Adrenal gland (tissue), 12 donors: ENCODE results near the gene SLC43A1. TPM values are rescaled to one million over a fixed set of nuclear protein-coding genes. Genes with fewer than 3 reads are reported as not detected.

ENCODE experiments used
- DNase-seq, 7 donors: peaks; one replicate each; pipeline ENCODE4 v3.0.0-alpha.2; 2019 to 2020
- H3K27ac ChIP-seq, 5 donors: fragments of 200-600 bp; sonication (generic) in 4 of 5; 1 replicate in 3 of 5; 2 replicates in 2 of 5; pipeline versions ENCODE4 v1.5.1 to v1.8.0; 2016 to 2020; ENCODE audit warnings: mild to moderate bottlenecking in 1 of 5
- H3K27me3 ChIP-seq: fragments of 200-600 bp; 2 replicates; pipeline ENCODE4 v1.8.0; 2021
- H3K36me3 ChIP-seq, 2 donors: fragments of 200-600 bp; replicated peaks in 1 of 2; 1 replicate in 1 of 2; 2 replicates in 1 of 2; pipeline versions ENCODE4 v1.5.1 to v1.8.0; 2018 to 2022
- H3K4me1 ChIP-seq, 2 donors: fragments of 200-600 bp; replicated peaks in 1 of 2; 1 replicate in 1 of 2; 2 replicates in 1 of 2; pipeline versions ENCODE4 v1.5.1 to v1.8.0; 2018 to 2021
- H3K4me3 ChIP-seq, 4 donors: fragments of 200-600 bp; sonication (generic) in 3 of 4; one replicate each; pipeline ENCODE4 v1.5.1; 2016 to 2018
- H3K9me3 ChIP-seq, 3 donors: fragments of 200-600 bp; sonication (generic) in 1 of 3; replicated peaks in 1 of 3; 1 replicate in 2 of 3; 2 replicates in 1 of 3; pipeline versions ENCODE4 v1.5.1 to v1.8.0; 2016 to 2021
- CTCF ChIP-seq, 6 experiments: fragments of 450-650 bp in 4 of 6; fragments of 200-600 bp in 2 of 6; sonication (generic) in 1 of 6; IDR thresholded peaks; 1 replicate in 5 of 6; 2 replicates in 1 of 6; pipeline versions ENCODE4 v1.5.1 to v1.8.0; 2016 to 2021; ENCODE audit warnings: antibody characterized with exemption in 6 of 6, mild to moderate bottlenecking in 2 of 6, moderate library complexity in 1 of 6
- POLR2A ChIP-seq, 2 donors: fragments of 450-650 bp; IDR thresholded peaks; one replicate each; pipeline ENCODE4 v1.6.1; 2017; ENCODE audit warnings: antibody characterized with exemption in 2 of 2, mild to moderate bottlenecking in 2 of 2, moderate library complexity in 1 of 2
- WGBS, 4 donors: extraction: QIAGEN DNeasy Blood & Tissue Kit in 2 of 4; methylation state at CpG; one replicate each; pipeline versions ENCODE4 v1.1.5 to v1.1.7; 2013 to 2017; 5-methylcytosine and 5-hydroxymethylcytosine counted together
- intact Hi-C, 2 donors: fragments of 100-400 bp; cut with DNase I; formaldehyde crosslinking; loops; one replicate each; pipeline versions ENCODE4 v1.14.1 to v1.15.0; 2022 to 2023
- polyA plus RNA-seq, 3 donors: library from polyadenylated mRNA; stranded (reverse); fragments of 200-250 nt in 2 of 3; fragments of 350-450 nt in 1 of 3; fragmentation: Illumina TruSeq in 1 of 3; extraction: RNeasy Lipid Tissue Mini Kit (QIAGEN cat#74804) in 1 of 3; gene quantifications; one replicate each; pipeline ENCODE4 v1.2.3, GENCODE V29; 2013 to 2014
- total RNA-seq, 9 donors: library from RNA; depleted of rRNA in 4 of 9; stranded (reverse); fragments of >200 nt in 4 of 9; fragments of 120-200 nt in 1 of 9; fragmentation: NEBNext Ultra II Directional in 1 of 9; extraction: Animal tissue kit (Norgen Biotek cat#: 25700) in 1 of 9; gene quantifications; one replicate each; pipeline versions ENCODE4 v1.1.0 to v1.2.4, GENCODE V29; 2013 to 2023
- donor health status: healthy with polysubstance abuse.
- donor health status: Bipolar disorder and iron deficiency.
- donor health status: DM: yes; HTN: yes; CAD: no.
- donor health status: DM: no; HTN: no; CAD: no.
- donor health status: DM: no; HTN: no; CAD: no.
- donor health status: DM: yes; HTN: yes; CAD: no.

The SLC43A1 gene
- total and polyA plus RNA-seq, 12 donors = 3.8 to 32.3 (median 22.9) TPM

- H3K4me1 ChIP-seq = peaks cover 7 to 14% of the 10 kb centered on the region in 2 donors
- no peak overlapping the region for H3K27ac ChIP-seq
- no peaks in the 10 kb centered on the region for H3K27me3 ChIP-seq
- intact Hi-C loops = no loop called here
- no peaks in the 10 kb centered on the region for H3K9me3 ChIP-seq
- H3K4me3 ChIP-seq = no peak overlapping the region
- TF ChIP-seq POLR2A (IDR thresholded peaks at IDR 0.05) (no peak), CTCF (IDR thresholded peaks at IDR 0.05) (no peak)
- DNase-seq = no peak
- no peaks in the 10 kb centered on the region for H3K36me3 ChIP-seq
- 90 to 92% (median 91%) methylated on average over 12 of the region's 12 CpGs for WGBS, 4 donors
These were observed 2.7 kb downstream of the SLC43A1 start for GRCh38 chr11:57512646-57513451.

- H3K27me3 ChIP-seq = no peaks in the 10 kb centered on the region
- peaks cover 7 to 14% of the 10 kb centered on the region in 2 donors for H3K4me1 ChIP-seq
- 84 to 99% (median 96%) methylated on average over 6 of the region's 6 CpGs for WGBS, 4 donors
- intact Hi-C loops = no loop called here
- H3K4me3 ChIP-seq = no peak overlapping the region
- TF ChIP-seq POLR2A (IDR thresholded peaks at IDR 0.05) = no peak
- no peak for TF ChIP-seq CTCF (IDR thresholded peaks at IDR 0.05)
- no peaks in the 10 kb centered on the region for H3K36me3 ChIP-seq
- H3K9me3 ChIP-seq = no peaks in the 10 kb centered on the region
- no peak overlapping the region for H3K27ac ChIP-seq
- no peak for DNase-seq
These were observed 3.6 kb downstream of the SLC43A1 start for GRCh38 chr11:57511741-57512430.

GRCh38 chr11:57508341-57509170 is 6.9 kb downstream of the SLC43A1 start:
- intact Hi-C loops = no loop called here
- Histone ChIP-seq H3K4me1 (no peaks in the 10 kb centered on the region), H3K36me3 (no peaks in the 10 kb centered on the region), H3K9me3 (no peaks in the 10 kb centered on the region), H3K27me3 (no peaks in the 10 kb centered on the region), H3K27ac (no peak overlapping the region), H3K4me3 (no peak overlapping the region)
- 71 to 82% (median 74%) methylated on average over 7 of the region's 7 CpGs for WGBS, 4 donors
- TF ChIP-seq POLR2A (IDR thresholded peaks at IDR 0.05) (no peak), CTCF (IDR thresholded peaks at IDR 0.05) (no peak)
- no peak for DNase-seq

- 60 to 86% (median 75%) methylated on average over 1 of the region's 1 CpG for WGBS, 4 donors
- DNase-seq = no peak
- no peaks in the 10 kb centered on the region for H3K9me3 ChIP-seq
- no peak overlapping the region for H3K27ac ChIP-seq
- intact Hi-C loops = no loop called here
- no peak overlapping the region for H3K4me3 ChIP-seq
- no peak for TF ChIP-seq POLR2A (IDR thresholded peaks at IDR 0.05)
- no peak for TF ChIP-seq CTCF (IDR thresholded peaks at IDR 0.05)
- no peaks in the 10 kb centered on the region for H3K36me3 ChIP-seq
- no peaks in the 10 kb centered on the region for H3K27me3 ChIP-seq
- peaks cover 7 to 9% of the 10 kb centered on the region in 2 donors for H3K4me1 ChIP-seq
These were observed 9.0 kb downstream of the SLC43A1 start for GRCh38 chr11:57506522-57506921.
